GM12878 (cell line): ENCODE data around the gene UBE2O. TPM values are rescaled to one million over a fixed set of nuclear protein-coding genes. Genes with fewer than 3 reads are reported as not detected.

Experiments
- ATAC-seq: fragments of 200-7000 bp; cut with Tn5 transposase; 3 replicates; pipeline ENCODE4 v1.9.1; 2020; ENCODE audit warnings: mild to moderate bottlenecking, moderate library complexity
- BruUV-seq: library from RNA; stranded (reverse); fragments of 400-500 nt; replicated peaks from 2 replicates; lab custom pipeline; 2021; lab: Mats Ljungman, UMichigan
- CTCF ChIA-PET: fragments of 300-600 bp; sonication (Branson Sonifier 250); formaldehyde crosslinking; extraction: SDS; loops from one replicate; lab custom pipeline; 2021; ENCODE audit warnings: inconsistent platforms; lab: Yijun Ruan, JAX
- POLR2A ChIA-PET: fragments of 350-600 bp; formaldehyde crosslinking; extraction: SDS; loops from one replicate; lab custom pipeline; 2021; ENCODE audit warnings: inconsistent platforms; lab: Charles Lee
- RAD21 ChIA-PET: fragments of 300-600 bp; sonication (Branson Sonifier 250); formaldehyde crosslinking; loops from one replicate; lab custom pipeline; 2023; ENCODE audit warnings: antibody characterized with exemption; ENCODE audit not compliant: unreplicated experiment; lab: Charles Lee
- SMC1A ChIA-PET: fragments of 300-600 bp; sonication (Branson Sonifier 250); formaldehyde crosslinking; loops from one replicate; lab custom pipeline; 2023; ENCODE audit not compliant: unreplicated experiment, uncharacterized antibody; lab: Charles Lee
- DNase-seq: peaks from one replicate; pipeline ENCODE4 v3.0.0-alpha.2; 2011; ENCODE audit warnings: low read depth, low spot score
- FAIRE-seq: peaks from 3 replicates; lab custom pipeline; 2011; peaks lifted over from hg19 to GRCh38; lab: Jason Lieb, UNC
- H2AFZ ChIP-seq: 2 replicates; pipeline ENCODE4 v1.6.0; 2011; ENCODE audit warnings: low read depth, low read length, control low read depth; ENCODE audit not compliant: control insufficient read depth
- H3K27ac ChIP-seq: 2 replicates; pipeline ENCODE4 v1.5.1; 2011; ENCODE audit warnings: control low read depth; ENCODE audit not compliant: control insufficient read depth, insufficient read depth
- H3K27me3 ChIP-seq, 2 experiments: replicated peaks in 1 of 2; 2 replicates each; pipeline versions ENCODE4 v1.6.0 to v1.6.1; 2011; ENCODE audit warnings: low read length in 1 of 2; ENCODE audit not compliant: control insufficient read depth in 2 of 2, insufficient read depth in 2 of 2
- H3K36me3 ChIP-seq, 2 experiments: 2 replicates each; pipeline ENCODE4 v1.5.1; 2011; ENCODE audit warnings: low read length in 1 of 2; ENCODE audit not compliant: control insufficient read depth in 2 of 2, insufficient read depth in 2 of 2
- H3K4me1 ChIP-seq: 2 replicates; pipeline ENCODE4 v1.6.1; 2011; ENCODE audit warnings: mild to moderate bottlenecking, low read length, moderate library complexity, mixed read lengths; ENCODE audit not compliant: control insufficient read depth, insufficient read depth
- H3K4me2 ChIP-seq: 2 replicates; pipeline ENCODE4 v1.6.0; 2011; ENCODE audit warnings: control low read depth; ENCODE audit not compliant: control insufficient read depth, insufficient read depth
- H3K4me3 ChIP-seq: fragments of 200-600 bp; sonication (generic); 2 replicates; pipeline ENCODE4 v1.5.1; 2016
- H3K79me2 ChIP-seq: 2 replicates; pipeline ENCODE4 v1.6.0; 2011; ENCODE audit warnings: low read length; ENCODE audit not compliant: control insufficient read depth, insufficient read depth
- H3K9ac ChIP-seq: 2 replicates; pipeline ENCODE4 v1.8.0; 2011; ENCODE audit warnings: low read length, control low read depth, mixed read lengths; ENCODE audit not compliant: control insufficient read depth, insufficient read depth
- H3K9me3 ChIP-seq: replicated peaks from 3 replicates; pipeline ENCODE4 v1.5.1; 2011; ENCODE audit warnings: mild to moderate bottlenecking, low read length; ENCODE audit not compliant: control insufficient read depth, insufficient read depth
- H4K20me1 ChIP-seq: 2 replicates; pipeline ENCODE4 v1.6.0; 2011; ENCODE audit not compliant: control insufficient read depth, insufficient read depth
- EZH2 ChIP-seq: IDR thresholded peaks from 2 replicates; pipeline ENCODE4 v1.6.1; 2012; ENCODE audit warnings: low read depth, mild to moderate bottlenecking, control low read depth, inconsistent platforms, low read length, borderline replicate concordance; ENCODE audit not compliant: control insufficient read depth
- HDAC2 ChIP-seq: fragments of 200-600 bp; sonication (generic); IDR thresholded peaks from 2 replicates; pipeline ENCODE4 v1.6.1; 2017
- IRF4 ChIP-seq: IDR thresholded peaks from 2 replicates; pipeline ENCODE4 v1.6.1; 2011; ENCODE audit warnings: low read depth, low read length
- MXI1 ChIP-seq: fragments of 150-350 bp; IDR thresholded peaks from 2 replicates; pipeline ENCODE4 v1.6.1; 2011; ENCODE audit warnings: low read depth, mild to moderate bottlenecking, inconsistent platforms, low read length, improper control_type of control experiment
- NR2C1 ChIP-seq: fragments of 450-650 bp; IDR thresholded peaks from 2 replicates; pipeline ENCODE4 v1.6.1; 2017; ENCODE audit warnings: antibody characterized with exemption, mild to moderate bottlenecking, moderate library complexity
- NR2F1 ChIP-seq: fragments of 450-650 bp; conservative IDR thresholded peaks from 2 replicates; pipeline ENCODE4 v1.6.1; 2017; ENCODE audit warnings: mild to moderate bottlenecking
- POLR2A ChIP-seq: IDR thresholded peaks from 2 replicates; pipeline ENCODE4 v1.6.1; 2011; ENCODE audit warnings: low read depth, mild to moderate bottlenecking, low read length
- RBBP5 ChIP-seq: fragments of 200-600 bp; sonication (generic); conservative IDR thresholded peaks from 2 replicates; pipeline ENCODE4 v1.6.1; 2016
- TBL1XR1 ChIP-seq: IDR thresholded peaks from 2 replicates; pipeline ENCODE4 v1.6.1; 2012; ENCODE audit warnings: low read depth, low read length, improper control_type of control experiment
- TCF3 ChIP-seq: IDR thresholded peaks from 2 replicates; pipeline ENCODE4 v1.6.1; 2012; ENCODE audit warnings: low read depth, mild to moderate bottlenecking, low read length, borderline replicate concordance; ENCODE audit not compliant: insufficient read depth
- ZNF207 ChIP-seq: fragments of 450-650 bp; IDR thresholded peaks from 2 replicates; pipeline ENCODE4 v1.6.1; 2014; ENCODE audit warnings: antibody characterized with exemption, mild to moderate bottlenecking, borderline replicate concordance
- ZSCAN29 ChIP-seq: fragments of 450-650 bp; IDR thresholded peaks from 2 replicates; pipeline ENCODE4 v1.6.1; 2017; ENCODE audit warnings: mild to moderate bottlenecking, moderate library complexity
- WGBS: methylation state at CpG from one replicate; pipeline ENCODE4 v1.1.6; 2016; ENCODE audit warnings: low lambda C conversion rate; ENCODE audit not compliant: insufficient replicate concordance, insufficient coverage; ENCODE audit errors: missing lambda C conversion rate; 5-methylcytosine and 5-hydroxymethylcytosine counted together
- in situ Hi-C: fragments of 300-500 bp; cut with MboI; formaldehyde crosslinking; loops from 9 replicates; pipeline ENCODE4 v1.14.3; 2018; ENCODE audit warnings: mixed read lengths
- intact Hi-C: fragments of 100-400 bp; cut with micrococcal nuclease; formaldehyde crosslinking; loops from one replicate; pipeline ENCODE4 v1.14.2; 2022; ENCODE audit not compliant: unreplicated experiment
- polyA plus RNA-seq, 11 experiments: library from polyadenylated mRNA; depleted of rRNA in 4 of 11; unstranded in 6 of 11; stranded (reverse) in 5 of 11; fragments of >200 nt; fragmentation: Nextera tagmentation in 4 of 11; fragmentation: Illumina TruSeq in 1 of 11; extraction: Ambion mirVana in 4 of 11; extraction: Trizol in 1 of 11; gene quantifications; 1 replicate in 1 of 11; 2 replicates in 10 of 11; pipeline versions ENCODE4 v1.2.1 to v1.2.3, GENCODE V29; 2011 to 2016; ENCODE audit warnings: inconsistent platforms in 2 of 11, missing spikeins in 2 of 11, low read depth in 1 of 11
- total RNA-seq, 4 experiments: library from RNA; depleted of rRNA in 3 of 4; stranded (reverse); fragments of >200 nt in 3 of 4; fragmentation: Illumina TruSeq in 1 of 4; extraction: Trizol in 1 of 4; gene quantifications; 2 replicates each; pipeline versions ENCODE4 v1.2.1 to v1.2.3, GENCODE V29; 2013 to 2021
- TF ChIP-seq, protein P1 (sequence below): fragments of 450-650 bp; formaldehyde crosslinking; IDR thresholded peaks from 2 replicates; pipeline ENCODE4 v1.4.0; 2020; ENCODE audit warnings: mild to moderate bottlenecking, moderate library complexity
- TF ChIP-seq, protein P2 (sequence below): fragments of 450-650 bp; IDR thresholded peaks from 2 replicates; pipeline ENCODE4 v1.6.1; 2017; ENCODE audit warnings: mild to moderate bottlenecking, moderate library complexity
- TF ChIP-seq, protein P3 (sequence below): fragments of 450-650 bp; IDR thresholded peaks from 2 replicates; pipeline ENCODE4 v1.6.1; 2014; ENCODE audit warnings: mild to moderate bottlenecking
- TF ChIP-seq, protein P4 (sequence below): IDR thresholded peaks from 2 replicates; pipeline ENCODE4 v1.6.1; 2012; ENCODE audit warnings: low read depth, low read length, improper control_type of control experiment

UBE2O gene
- total and polyA plus RNA-seq, 10 of the 15 experiments (the other 5 are each of a cell fraction or from before 2014, with no cell fraction given) = 2.1 to 39.0 (median 14.1) TPM

DNA sequence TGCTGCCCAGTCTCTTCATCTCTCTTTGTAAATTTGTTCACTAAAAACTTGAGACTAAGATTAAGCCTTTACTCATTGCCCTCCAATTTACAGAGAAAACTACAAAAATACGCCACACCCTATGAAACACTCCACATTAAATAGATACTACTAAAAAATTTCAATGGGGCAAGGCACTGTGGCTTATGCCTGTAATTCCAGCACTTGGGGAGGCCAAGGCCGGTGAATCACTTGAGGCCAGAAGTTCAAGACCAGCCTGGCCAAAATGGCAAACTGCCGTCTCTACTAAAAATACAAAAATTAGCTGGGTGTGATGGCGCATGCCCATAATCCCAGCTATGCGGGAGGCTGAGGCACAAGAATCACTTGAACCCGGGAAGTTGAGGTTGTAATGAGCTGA lies 3.8 kb downstream of the UBE2O start:
- Histone ChIP-seq H3K4me3 (0 out of 2 replicates have a peak overlapping the region, but pooled peaks have one; percentile 12), H3K79me2 (peaks cover 83% of the 10 kb centered on the region), H3K9ac (no peak overlapping the region), H3K4me2 (peak overlapping the region; percentile 15; the same call in 1 of the 2 replicates), H3K27ac (no peak overlapping the region), H3K27me3 (no peaks in the 10 kb centered on the region), H3K4me1 (peaks cover 34% of the 10 kb centered on the region), H3K9me3 (no peaks in the 10 kb centered on the region), H2AFZ (no peak overlapping the region), H4K20me1 (0 out of 2 replicates have a peak, but pooled peaks cover 2% of the 10 kb centered on the region), H3K36me3 (no peaks in the 10 kb centered on the region)
- FAIRE-seq (no peak), DNase-seq (no peak), ATAC-seq (no peak)
- WGBS = 98% methylated on average over 6 of the region's 6 CpGs
- ChIA-PET CTCF (interaction anchor here (1.1 to 4.6 kb wide), 7 partner anchors 10 to 56 kb away, joined by 3 to 22 read pairs (median 5); no protein-coding TSS in a partner anchor), SMC1A (interaction anchor here (0.7 to 1.9 kb wide), 5 partner anchors 9 to 50 kb away, joined by 3 to 14 read pairs (median 5); no protein-coding TSS in a partner anchor), RAD21 (interaction anchor here (1.5 kb wide), 1 partner anchor 10 kb away, joined by 5 read pairs; no protein-coding TSS in a partner anchor), POLR2A (interaction anchor here (0.6 to 1.3 kb wide), 4 partner anchors 10 to 284 kb away, joined by 3 to 8 read pairs (median 5); no protein-coding TSS in a partner anchor)
- in situ Hi-C loops = no loop called here
- no TSS peak for BruUV-seq
- intact Hi-C loops = no loop called here
- no peak for TF ChIP-seq NR2F1
- no peak for TF ChIP-seq ZSCAN29
- no peak for TF ChIP-seq IRF4
- no peak for TF ChIP-seq HDAC2
- no peak for TF ChIP-seq TCF3
- TF ChIP-seq, protein P1, sequence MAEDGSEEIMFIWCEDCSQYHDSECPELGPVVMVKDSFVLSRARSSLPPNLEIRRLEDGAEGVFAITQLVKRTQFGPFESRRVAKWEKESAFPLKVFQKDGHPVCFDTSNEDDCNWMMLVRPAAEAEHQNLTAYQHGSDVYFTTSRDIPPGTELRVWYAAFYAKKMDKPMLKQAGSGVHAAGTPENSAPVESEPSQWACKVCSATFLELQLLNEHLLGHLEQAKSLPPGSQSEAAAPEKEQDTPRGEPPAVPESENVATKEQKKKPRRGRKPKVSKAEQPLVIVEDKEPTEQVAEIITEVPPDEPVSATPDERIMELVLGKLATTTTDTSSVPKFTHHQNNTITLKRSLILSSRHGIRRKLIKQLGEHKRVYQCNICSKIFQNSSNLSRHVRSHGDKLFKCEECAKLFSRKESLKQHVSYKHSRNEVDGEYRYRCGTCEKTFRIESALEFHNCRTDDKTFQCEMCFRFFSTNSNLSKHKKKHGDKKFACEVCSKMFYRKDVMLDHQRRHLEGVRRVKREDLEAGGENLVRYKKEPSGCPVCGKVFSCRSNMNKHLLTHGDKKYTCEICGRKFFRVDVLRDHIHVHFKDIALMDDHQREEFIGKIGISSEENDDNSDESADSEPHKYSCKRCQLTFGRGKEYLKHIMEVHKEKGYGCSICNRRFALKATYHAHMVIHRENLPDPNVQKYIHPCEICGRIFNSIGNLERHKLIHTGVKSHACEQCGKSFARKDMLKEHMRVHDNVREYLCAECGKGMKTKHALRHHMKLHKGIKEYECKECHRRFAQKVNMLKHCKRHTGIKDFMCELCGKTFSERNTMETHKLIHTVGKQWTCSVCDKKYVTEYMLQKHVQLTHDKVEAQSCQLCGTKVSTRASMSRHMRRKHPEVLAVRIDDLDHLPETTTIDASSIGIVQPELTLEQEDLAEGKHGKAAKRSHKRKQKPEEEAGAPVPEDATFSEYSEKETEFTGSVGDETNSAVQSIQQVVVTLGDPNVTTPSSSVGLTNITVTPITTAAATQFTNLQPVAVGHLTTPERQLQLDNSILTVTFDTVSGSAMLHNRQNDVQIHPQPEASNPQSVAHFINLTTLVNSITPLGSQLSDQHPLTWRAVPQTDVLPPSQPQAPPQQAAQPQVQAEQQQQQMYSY (CRISPR knock-in tag) = no peak
- TF ChIP-seq TBL1XR1 = no peak
- no peak for TF ChIP-seq NR2C1
- TF ChIP-seq ZNF207 = no peak
- TF ChIP-seq RBBP5 = no peak
- no peak for TF ChIP-seq POLR2A
- TF ChIP-seq EZH2 = no peak
- TF ChIP-seq, protein P2, sequence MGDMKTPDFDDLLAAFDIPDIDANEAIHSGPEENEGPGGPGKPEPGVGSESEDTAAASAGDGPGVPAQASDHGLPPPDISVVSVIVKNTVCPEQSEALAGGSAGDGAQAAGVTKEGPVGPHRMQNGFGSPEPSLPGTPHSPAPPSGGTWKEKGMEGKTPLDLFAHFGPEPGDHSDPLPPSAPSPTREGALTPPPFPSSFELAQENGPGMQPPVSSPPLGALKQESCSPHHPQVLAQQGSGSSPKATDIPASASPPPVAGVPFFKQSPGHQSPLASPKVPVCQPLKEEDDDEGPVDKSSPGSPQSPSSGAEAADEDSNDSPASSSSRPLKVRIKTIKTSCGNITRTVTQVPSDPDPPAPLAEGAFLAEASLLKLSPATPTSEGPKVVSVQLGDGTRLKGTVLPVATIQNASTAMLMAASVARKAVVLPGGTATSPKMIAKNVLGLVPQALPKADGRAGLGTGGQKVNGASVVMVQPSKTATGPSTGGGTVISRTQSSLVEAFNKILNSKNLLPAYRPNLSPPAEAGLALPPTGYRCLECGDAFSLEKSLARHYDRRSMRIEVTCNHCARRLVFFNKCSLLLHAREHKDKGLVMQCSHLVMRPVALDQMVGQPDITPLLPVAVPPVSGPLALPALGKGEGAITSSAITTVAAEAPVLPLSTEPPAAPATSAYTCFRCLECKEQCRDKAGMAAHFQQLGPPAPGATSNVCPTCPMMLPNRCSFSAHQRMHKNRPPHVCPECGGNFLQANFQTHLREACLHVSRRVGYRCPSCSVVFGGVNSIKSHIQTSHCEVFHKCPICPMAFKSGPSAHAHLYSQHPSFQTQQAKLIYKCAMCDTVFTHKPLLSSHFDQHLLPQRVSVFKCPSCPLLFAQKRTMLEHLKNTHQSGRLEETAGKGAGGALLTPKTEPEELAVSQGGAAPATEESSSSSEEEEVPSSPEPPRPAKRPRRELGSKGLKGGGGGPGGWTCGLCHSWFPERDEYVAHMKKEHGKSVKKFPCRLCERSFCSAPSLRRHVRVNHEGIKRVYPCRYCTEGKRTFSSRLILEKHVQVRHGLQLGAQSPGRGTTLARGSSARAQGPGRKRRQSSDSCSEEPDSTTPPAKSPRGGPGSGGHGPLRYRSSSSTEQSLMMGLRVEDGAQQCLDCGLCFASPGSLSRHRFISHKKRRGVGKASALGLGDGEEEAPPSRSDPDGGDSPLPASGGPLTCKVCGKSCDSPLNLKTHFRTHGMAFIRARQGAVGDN = no peak
- no peak for TF ChIP-seq MXI1
- TF ChIP-seq, protein P3, sequence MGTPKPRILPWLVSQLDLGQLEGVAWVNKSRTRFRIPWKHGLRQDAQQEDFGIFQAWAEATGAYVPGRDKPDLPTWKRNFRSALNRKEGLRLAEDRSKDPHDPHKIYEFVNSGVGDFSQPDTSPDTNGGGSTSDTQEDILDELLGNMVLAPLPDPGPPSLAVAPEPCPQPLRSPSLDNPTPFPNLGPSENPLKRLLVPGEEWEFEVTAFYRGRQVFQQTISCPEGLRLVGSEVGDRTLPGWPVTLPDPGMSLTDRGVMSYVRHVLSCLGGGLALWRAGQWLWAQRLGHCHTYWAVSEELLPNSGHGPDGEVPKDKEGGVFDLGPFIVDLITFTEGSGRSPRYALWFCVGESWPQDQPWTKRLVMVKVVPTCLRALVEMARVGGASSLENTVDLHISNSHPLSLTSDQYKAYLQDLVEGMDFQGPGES = no peak
- TF ChIP-seq, protein P4, sequence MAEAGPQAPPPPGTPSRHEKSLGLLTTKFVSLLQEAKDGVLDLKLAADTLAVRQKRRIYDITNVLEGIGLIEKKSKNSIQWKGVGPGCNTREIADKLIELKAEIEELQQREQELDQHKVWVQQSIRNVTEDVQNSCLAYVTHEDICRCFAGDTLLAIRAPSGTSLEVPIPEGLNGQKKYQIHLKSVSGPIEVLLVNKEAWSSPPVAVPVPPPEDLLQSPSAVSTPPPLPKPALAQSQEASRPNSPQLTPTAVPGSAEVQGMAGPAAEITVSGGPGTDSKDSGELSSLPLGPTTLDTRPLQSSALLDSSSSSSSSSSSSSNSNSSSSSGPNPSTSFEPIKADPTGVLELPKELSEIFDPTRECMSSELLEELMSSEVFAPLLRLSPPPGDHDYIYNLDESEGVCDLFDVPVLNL = no peak
